MM.1S (cell line): Measurements from ENCODE around the gene TRAK2.

Experiments used
- DNase-seq: peaks from one replicate; pipeline ENCODE4 v3.0.0-alpha.2; 2015
- H2AFZ ChIP-seq: fragments of 300-600 bp; sonication (generic); 2 replicates; pipeline ENCODE4 v1.6.0; 2016; ENCODE audit warnings: antibody characterized with exemption, low read length
- H3F3A ChIP-seq: fragments of 300-600 bp; sonication (generic); 2 replicates; pipeline ENCODE4 v1.6.1; 2016; ENCODE audit warnings: mild to moderate bottlenecking, antibody characterized with exemption, low read length, moderate library complexity, mixed read lengths; ENCODE audit not compliant: insufficient read depth
- H3K27ac ChIP-seq: fragments of 300-600 bp; sonication (generic); 2 replicates; pipeline ENCODE4 v1.5.1; 2016; ENCODE audit warnings: mild to moderate bottlenecking, low read length
- H3K27me3 ChIP-seq: fragments of 300-600 bp; sonication (generic); replicated peaks from 2 replicates; pipeline ENCODE4 v1.6.0; 2016; ENCODE audit warnings: low read length; ENCODE audit not compliant: insufficient read depth
- H3K36me3 ChIP-seq: fragments of 300-600 bp; sonication (generic); replicated peaks from 2 replicates; pipeline ENCODE4 v1.6.1; 2016; ENCODE audit warnings: mild to moderate bottlenecking, low read length, mixed read lengths; ENCODE audit not compliant: insufficient read depth
- H3K4me1 ChIP-seq: fragments of 300-600 bp; sonication (generic); 2 replicates; pipeline ENCODE4 v1.6.1; 2016; ENCODE audit warnings: low read length, mixed read lengths
- H3K4me2 ChIP-seq: fragments of 300-600 bp; sonication (generic); 2 replicates; pipeline ENCODE4 v1.6.0; 2016; ENCODE audit warnings: low read depth, low read length
- H3K4me3 ChIP-seq: fragments of 300-600 bp; sonication (generic); 2 replicates; pipeline ENCODE4 v1.5.1; 2016; ENCODE audit warnings: low read length, mixed read lengths
- H3K79me2 ChIP-seq: fragments of 300-600 bp; sonication (generic); 2 replicates; pipeline ENCODE4 v1.6.1; 2016; ENCODE audit warnings: mixed run types, low read length, mixed read lengths
- H3K9ac ChIP-seq: fragments of 300-600 bp; sonication (generic); 2 replicates; pipeline ENCODE4 v1.6.1; 2016; ENCODE audit warnings: low read length, mixed read lengths
- H3K9me2 ChIP-seq: fragments of 300-600 bp; sonication (generic); replicated peaks from 2 replicates; pipeline ENCODE4 v1.6.1; 2016; ENCODE audit warnings: mild to moderate bottlenecking, low read length, mixed read lengths; ENCODE audit not compliant: insufficient read depth
- H3K9me3 ChIP-seq: fragments of 300-600 bp; sonication (generic); replicated peaks from 2 replicates; pipeline ENCODE4 v1.6.1; 2016; ENCODE audit warnings: mild to moderate bottlenecking, low read length, mixed read lengths; ENCODE audit not compliant: insufficient read depth
- H4K20me1 ChIP-seq: fragments of 300-600 bp; sonication (generic); 2 replicates; pipeline ENCODE4 v1.6.1; 2016; ENCODE audit warnings: mild to moderate bottlenecking, low read length, moderate library complexity, mixed read lengths; ENCODE audit not compliant: insufficient read depth
- EZH2 ChIP-seq: fragments of 300-600 bp; sonication (generic); optimal IDR thresholded peaks from 2 replicates; pipeline ENCODE3; 2017; ENCODE audit warnings: low read depth, mild to moderate bottlenecking, antibody characterized with exemption, low read length, mixed read lengths
- EZH2phosphoT487 ChIP-seq: fragments of 300-600 bp; sonication (generic); IDR thresholded peaks from 2 replicates; pipeline ENCODE4 v1.6.1; 2018; ENCODE audit warnings: antibody characterized with exemption, low read length
- TF ChIP-seq, protein P1 (sequence below): fragments of 300-600 bp; sonication (generic); IDR thresholded peaks from 2 replicates; pipeline ENCODE4 v1.5.1; 2016; ENCODE audit warnings: antibody characterized with exemption, low read length, mixed read lengths

Gene TRAK2

DNA sequence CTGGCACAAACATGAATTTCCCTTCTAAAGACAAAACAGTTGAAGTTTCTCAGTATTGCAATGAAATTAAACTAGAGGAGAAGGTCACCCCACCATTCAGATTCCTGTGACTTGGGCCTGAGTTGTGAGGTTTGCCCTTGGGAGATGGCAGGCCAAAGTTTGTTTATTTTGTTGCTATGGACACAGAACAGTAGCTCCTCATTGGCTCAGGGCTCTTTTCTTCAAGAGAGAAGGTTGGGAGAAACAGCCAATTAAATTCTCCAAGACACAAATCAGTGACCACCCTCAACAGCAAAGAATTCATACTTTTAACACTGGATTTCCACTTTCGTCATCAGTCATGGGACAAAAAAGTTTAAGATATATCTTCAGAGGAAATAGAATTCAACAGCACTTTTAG, 94.0 kb downstream of the TRAK2 start, which contains the start of gene FLACC1:
FLACC1 (minus strand) TSS at position 125 of the 400 bp plus-strand sequence. CDS start 5,941 bp downstream, outside the sequence.
- Histone ChIP-seq H3K27ac (no peak within 1 kb of the TSS), H3K4me2 (no peak within 1 kb of the TSS), H3K9me2 (no peaks in the 10 kb centered on the region), H4K20me1 (no peaks in the 10 kb centered on the region), H3K36me3 (no peaks in the 10 kb centered on the region), H3K9ac (no peak within 1 kb of the TSS), H2AFZ (no peak within 1 kb of the TSS), H3K27me3 (no peaks in the 10 kb centered on the region), H3K79me2 (no peaks in the 10 kb centered on the region), H3K4me1 (0 out of 2 replicates have a peak, but pooled peaks cover 4% of the 10 kb centered on the region), H3F3A (no peaks in the 10 kb centered on the region), H3K9me3 (no peaks in the 10 kb centered on the region), H3K4me3 (no peak within 1 kb of the TSS)
- no peak for TF ChIP-seq EZH2
- TF ChIP-seq, protein P1, sequence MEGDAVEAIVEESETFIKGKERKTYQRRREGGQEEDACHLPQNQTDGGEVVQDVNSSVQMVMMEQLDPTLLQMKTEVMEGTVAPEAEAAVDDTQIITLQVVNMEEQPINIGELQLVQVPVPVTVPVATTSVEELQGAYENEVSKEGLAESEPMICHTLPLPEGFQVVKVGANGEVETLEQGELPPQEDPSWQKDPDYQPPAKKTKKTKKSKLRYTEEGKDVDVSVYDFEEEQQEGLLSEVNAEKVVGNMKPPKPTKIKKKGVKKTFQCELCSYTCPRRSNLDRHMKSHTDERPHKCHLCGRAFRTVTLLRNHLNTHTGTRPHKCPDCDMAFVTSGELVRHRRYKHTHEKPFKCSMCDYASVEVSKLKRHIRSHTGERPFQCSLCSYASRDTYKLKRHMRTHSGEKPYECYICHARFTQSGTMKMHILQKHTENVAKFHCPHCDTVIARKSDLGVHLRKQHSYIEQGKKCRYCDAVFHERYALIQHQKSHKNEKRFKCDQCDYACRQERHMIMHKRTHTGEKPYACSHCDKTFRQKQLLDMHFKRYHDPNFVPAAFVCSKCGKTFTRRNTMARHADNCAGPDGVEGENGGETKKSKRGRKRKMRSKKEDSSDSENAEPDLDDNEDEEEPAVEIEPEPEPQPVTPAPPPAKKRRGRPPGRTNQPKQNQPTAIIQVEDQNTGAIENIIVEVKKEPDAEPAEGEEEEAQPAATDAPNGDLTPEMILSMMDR = no peak
- TF ChIP-seq EZH2phosphoT487 = no peak
- DNase-seq = no peak

DNA sequence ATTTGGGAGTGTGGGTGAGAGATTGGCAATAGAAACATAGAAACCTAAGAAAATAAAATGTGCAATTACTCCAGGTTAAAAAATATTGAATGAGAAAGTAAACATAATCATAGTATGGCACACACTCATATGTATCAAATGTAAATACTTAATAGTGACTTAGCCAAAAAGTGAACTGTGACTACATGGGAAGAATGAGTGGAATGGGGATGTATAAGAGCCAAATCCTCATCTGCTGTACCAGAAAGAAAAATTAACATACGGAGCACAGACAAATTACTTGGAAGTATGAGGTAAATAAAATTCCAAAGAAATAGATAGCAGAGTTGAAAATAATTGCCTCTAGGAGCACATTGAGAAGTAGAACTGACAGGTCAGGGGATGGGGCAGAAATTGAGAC, 98.1 kb downstream of the TRAK2 start:
- Histone ChIP-seq H3K36me3 (no peaks in the 10 kb centered on the region), H3K27me3 (no peaks in the 10 kb centered on the region), H3F3A (no peaks in the 10 kb centered on the region), H3K9ac (no peak overlapping the region), H3K4me2 (no peak overlapping the region), H3K79me2 (no peaks in the 10 kb centered on the region), H3K27ac (no peak overlapping the region), H3K4me3 (no peak overlapping the region), H2AFZ (no peak overlapping the region), H3K4me1 (no peaks in the 10 kb centered on the region), H4K20me1 (no peaks in the 10 kb centered on the region), H3K9me3 (no peaks in the 10 kb centered on the region), H3K9me2 (no peaks in the 10 kb centered on the region)
- TF ChIP-seq, protein P1 = no peak
- TF ChIP-seq EZH2 (no peak), EZH2phosphoT487 (no peak)
- no peak for DNase-seq

DNA sequence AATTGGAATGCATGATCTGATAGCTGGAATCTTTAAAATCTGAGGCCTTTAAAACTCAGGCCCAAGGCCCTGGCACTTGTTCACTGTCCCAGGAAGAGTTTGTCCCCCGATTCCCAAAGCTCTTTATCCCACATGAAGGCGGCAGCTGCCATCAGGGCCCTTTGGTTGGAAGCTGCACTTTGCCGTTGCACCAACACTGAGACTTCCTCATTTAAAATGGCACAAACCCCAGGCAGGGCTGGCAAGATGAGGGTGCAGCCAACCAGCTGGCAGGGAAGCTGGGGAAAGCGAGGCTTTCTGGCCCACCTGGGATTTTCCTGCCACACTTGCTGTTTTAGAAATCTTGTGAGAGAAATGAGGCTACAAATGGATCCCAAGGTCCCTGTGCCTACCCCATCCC, 100.4 kb downstream of the TRAK2 start:
- Histone ChIP-seq H3K9me3 (no peaks in the 10 kb centered on the region), H3K9ac (no peak overlapping the region), H3K4me3 (no peak overlapping the region), H3K36me3 (no peaks in the 10 kb centered on the region), H2AFZ (no peak overlapping the region), H3K9me2 (no peaks in the 10 kb centered on the region), H3K4me2 (no peak overlapping the region), H3F3A (no peaks in the 10 kb centered on the region), H3K79me2 (no peaks in the 10 kb centered on the region), H3K27ac (no peak overlapping the region), H3K4me1 (no peaks in the 10 kb centered on the region), H3K27me3 (no peaks in the 10 kb centered on the region), H4K20me1 (no peaks in the 10 kb centered on the region)
- TF ChIP-seq, protein P1 = no peak
- no peak for TF ChIP-seq EZH2
- TF ChIP-seq EZH2phosphoT487 = no peak
- no peak for DNase-seq
